Adrenal gland (tissue), 12 donors: ENCODE results near the gene TJP2. TPM values are rescaled to one million over a fixed set of nuclear protein-coding genes. Genes with fewer than 3 reads are reported as not detected.

Experiments
- DNase-seq, 7 donors: peaks; one replicate each; pipeline ENCODE4 v3.0.0-alpha.2; 2019 to 2020
- H3K27ac ChIP-seq, 5 donors: fragments of 200-600 bp; sonication (generic) in 4 of 5; 1 replicate in 3 of 5; 2 replicates in 2 of 5; pipeline versions ENCODE4 v1.5.1 to v1.8.0; 2016 to 2020; ENCODE audit warnings: mild to moderate bottlenecking in 1 of 5
- H3K27me3 ChIP-seq: fragments of 200-600 bp; 2 replicates; pipeline ENCODE4 v1.8.0; 2021
- H3K36me3 ChIP-seq, 2 donors: fragments of 200-600 bp; replicated peaks in 1 of 2; 1 replicate in 1 of 2; 2 replicates in 1 of 2; pipeline versions ENCODE4 v1.5.1 to v1.8.0; 2018 to 2022
- H3K4me1 ChIP-seq, 2 donors: fragments of 200-600 bp; replicated peaks in 1 of 2; 1 replicate in 1 of 2; 2 replicates in 1 of 2; pipeline versions ENCODE4 v1.5.1 to v1.8.0; 2018 to 2021
- H3K4me3 ChIP-seq, 4 donors: fragments of 200-600 bp; sonication (generic) in 3 of 4; one replicate each; pipeline ENCODE4 v1.5.1; 2016 to 2018
- H3K9me3 ChIP-seq, 3 donors: fragments of 200-600 bp; sonication (generic) in 1 of 3; replicated peaks in 1 of 3; 1 replicate in 2 of 3; 2 replicates in 1 of 3; pipeline versions ENCODE4 v1.5.1 to v1.8.0; 2016 to 2021
- POLR2A ChIP-seq, 2 donors: fragments of 450-650 bp; IDR thresholded peaks; one replicate each; pipeline ENCODE4 v1.6.1; 2017; ENCODE audit warnings: antibody characterized with exemption in 2 of 2, mild to moderate bottlenecking in 2 of 2, moderate library complexity in 1 of 2
- WGBS, 4 donors: extraction: QIAGEN DNeasy Blood & Tissue Kit in 2 of 4; methylation state at CpG; one replicate each; pipeline versions ENCODE4 v1.1.5 to v1.1.7; 2013 to 2017; 5-methylcytosine and 5-hydroxymethylcytosine counted together
- intact Hi-C, 2 donors: fragments of 100-400 bp; cut with DNase I; formaldehyde crosslinking; loops; one replicate each; pipeline versions ENCODE4 v1.14.1 to v1.15.0; 2022 to 2023
- polyA plus RNA-seq, 3 donors: library from polyadenylated mRNA; stranded (reverse); fragments of 200-250 nt in 2 of 3; fragments of 350-450 nt in 1 of 3; fragmentation: Illumina TruSeq in 1 of 3; extraction: RNeasy Lipid Tissue Mini Kit (QIAGEN cat#74804) in 1 of 3; gene quantifications; one replicate each; pipeline ENCODE4 v1.2.3, GENCODE V29; 2013 to 2014
- total RNA-seq, 9 donors: library from RNA; depleted of rRNA in 4 of 9; stranded (reverse); fragments of >200 nt in 4 of 9; fragments of 120-200 nt in 1 of 9; fragmentation: NEBNext Ultra II Directional in 1 of 9; extraction: Animal tissue kit (Norgen Biotek cat#: 25700) in 1 of 9; gene quantifications; one replicate each; pipeline versions ENCODE4 v1.1.0 to v1.2.4, GENCODE V29; 2013 to 2023
- TF ChIP-seq, protein P1 (sequence below), 6 experiments: fragments of 450-650 bp in 4 of 6; fragments of 200-600 bp in 2 of 6; sonication (generic) in 1 of 6; IDR thresholded peaks; 1 replicate in 5 of 6; 2 replicates in 1 of 6; pipeline versions ENCODE4 v1.5.1 to v1.8.0; 2016 to 2021; ENCODE audit warnings: antibody characterized with exemption in 6 of 6, mild to moderate bottlenecking in 2 of 6, moderate library complexity in 1 of 6
- donor health status: healthy with polysubstance abuse.
- donor health status: Bipolar disorder and iron deficiency.
- donor health status: DM: yes; HTN: yes; CAD: no.
- donor health status: DM: no; HTN: no; CAD: no.
- donor health status: DM: no; HTN: no; CAD: no.
- donor health status: DM: yes; HTN: yes; CAD: no.

The TJP2 gene
- total and polyA plus RNA-seq, 12 donors, result 14.5 to 108 (median 30.2) TPM

DNA sequence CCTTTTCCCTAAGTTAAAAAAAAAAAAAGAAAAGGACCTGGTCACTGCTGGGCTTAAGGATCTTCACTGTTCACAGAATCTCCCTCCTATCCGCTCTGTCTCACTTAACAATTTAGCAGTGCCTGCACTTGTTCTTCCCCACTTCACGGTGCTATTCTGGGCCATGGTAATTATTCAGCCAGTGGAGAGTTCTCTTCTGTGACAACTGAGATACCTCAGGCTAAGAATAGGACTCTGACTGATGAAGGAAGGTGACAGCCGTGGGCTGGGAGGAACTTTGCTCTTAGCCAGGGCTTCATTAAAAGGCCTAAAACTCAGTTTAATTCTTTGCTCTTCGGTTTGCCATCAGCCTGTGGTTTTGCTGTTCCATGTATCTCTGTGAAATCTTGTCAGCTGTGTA, 99.1 kb downstream of the TJP2 start:
- Histone ChIP-seq H3K4me1 (no peaks in the 10 kb centered on the region), H3K27me3 (no peaks in the 10 kb centered on the region), H3K9me3 (no peaks in the 10 kb centered on the region), H3K27ac (no peak overlapping the region), H3K36me3 (no peaks in the 10 kb centered on the region), H3K4me3 (no peak overlapping the region)
- WGBS, 4 donors, result 60 to 82% (median 77%) methylated on average over 3 to 4 of the region's 4 CpGs
- intact Hi-C loops, result no loop called here
- DNase-seq, result no peak
- TF ChIP-seq POLR2A (IDR thresholded peaks at IDR 0.05), result no peak
- TF ChIP-seq, protein P1, sequence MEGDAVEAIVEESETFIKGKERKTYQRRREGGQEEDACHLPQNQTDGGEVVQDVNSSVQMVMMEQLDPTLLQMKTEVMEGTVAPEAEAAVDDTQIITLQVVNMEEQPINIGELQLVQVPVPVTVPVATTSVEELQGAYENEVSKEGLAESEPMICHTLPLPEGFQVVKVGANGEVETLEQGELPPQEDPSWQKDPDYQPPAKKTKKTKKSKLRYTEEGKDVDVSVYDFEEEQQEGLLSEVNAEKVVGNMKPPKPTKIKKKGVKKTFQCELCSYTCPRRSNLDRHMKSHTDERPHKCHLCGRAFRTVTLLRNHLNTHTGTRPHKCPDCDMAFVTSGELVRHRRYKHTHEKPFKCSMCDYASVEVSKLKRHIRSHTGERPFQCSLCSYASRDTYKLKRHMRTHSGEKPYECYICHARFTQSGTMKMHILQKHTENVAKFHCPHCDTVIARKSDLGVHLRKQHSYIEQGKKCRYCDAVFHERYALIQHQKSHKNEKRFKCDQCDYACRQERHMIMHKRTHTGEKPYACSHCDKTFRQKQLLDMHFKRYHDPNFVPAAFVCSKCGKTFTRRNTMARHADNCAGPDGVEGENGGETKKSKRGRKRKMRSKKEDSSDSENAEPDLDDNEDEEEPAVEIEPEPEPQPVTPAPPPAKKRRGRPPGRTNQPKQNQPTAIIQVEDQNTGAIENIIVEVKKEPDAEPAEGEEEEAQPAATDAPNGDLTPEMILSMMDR (IDR thresholded peaks at IDR 0.05), result no peak

DNA sequence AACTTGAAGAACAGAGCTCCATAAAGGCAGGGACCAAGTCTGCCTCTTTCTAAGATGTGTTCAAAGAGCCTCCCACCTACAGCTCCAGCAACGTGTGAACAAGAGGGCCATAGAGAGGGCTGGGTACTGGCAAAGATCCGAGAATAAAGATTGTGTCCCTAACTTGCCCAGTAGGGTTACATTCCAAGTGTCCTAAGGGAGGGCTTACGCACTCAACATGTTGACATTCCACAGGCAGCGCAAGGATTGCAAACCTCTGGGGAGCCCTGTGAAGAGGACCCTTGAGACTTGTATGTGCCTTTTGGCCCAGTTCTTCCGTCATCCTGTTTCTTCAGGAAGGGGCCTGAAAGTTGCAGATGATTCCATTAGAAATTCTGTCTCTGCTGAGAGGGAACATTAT, 102.7 kb downstream of the TJP2 start:
- TF ChIP-seq POLR2A (IDR thresholded peaks at IDR 0.05), result no peak
- TF ChIP-seq, protein P1 (IDR thresholded peaks at IDR 0.05), result no peak
- Histone ChIP-seq H3K36me3 (no peaks in the 10 kb centered on the region), H3K9me3 (no peaks in the 10 kb centered on the region), H3K27ac (no peak overlapping the region), H3K4me3 (no peak overlapping the region), H3K4me1 (no peaks in the 10 kb centered on the region), H3K27me3 (no peaks in the 10 kb centered on the region)
- intact Hi-C loops, result no loop called here
- 67 to 81% (median 75%) methylated on average over 5 of the region's 5 CpGs for WGBS, 4 donors
- no peak for DNase-seq

DNA sequence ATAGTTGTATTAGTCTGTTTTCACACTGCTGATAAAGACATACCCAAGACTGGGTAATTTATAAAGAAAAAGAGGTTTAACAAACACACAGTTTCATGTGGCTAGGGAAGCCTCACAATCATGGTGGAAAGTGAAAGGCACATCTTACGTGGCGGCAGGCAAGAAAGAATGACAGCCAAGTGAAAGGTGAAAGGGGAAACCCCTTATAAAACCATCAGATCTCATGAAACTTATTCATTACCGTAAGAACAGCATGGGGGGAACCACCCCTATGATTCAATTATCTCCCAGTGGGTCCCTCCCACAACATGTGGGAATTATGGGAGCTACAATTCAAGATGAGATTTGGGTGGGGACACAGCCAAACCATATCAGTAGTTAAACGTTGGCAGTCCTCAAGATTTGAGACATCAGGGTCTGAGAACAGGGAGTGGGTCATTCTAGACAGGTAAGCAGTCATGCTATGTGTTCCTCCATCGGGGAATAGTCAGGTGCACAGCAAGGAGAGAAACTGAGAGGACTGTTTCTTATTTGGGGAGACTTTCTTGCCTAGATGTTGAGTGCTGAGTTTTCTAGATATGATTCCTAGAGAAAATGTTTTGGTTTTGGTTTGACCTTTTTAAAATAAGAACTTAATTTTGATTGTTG, 105.1 kb downstream of the TJP2 start:
- no peak overlapping the region for H3K4me3 ChIP-seq
- no peaks in the 10 kb centered on the region for H3K9me3 ChIP-seq
- no peak for DNase-seq
- H3K36me3 ChIP-seq, result no peaks in the 10 kb centered on the region
- no peaks in the 10 kb centered on the region for H3K4me1 ChIP-seq
- no peak for TF ChIP-seq POLR2A (IDR thresholded peaks at IDR 0.05)
- TF ChIP-seq, protein P1 (IDR thresholded peaks at IDR 0.05), result no peak
- intact Hi-C loops, result no loop called here
- H3K27me3 ChIP-seq, result no peaks in the 10 kb centered on the region
- WGBS, 4 donors, result 77 to 88% (median 82%) methylated on average over 5 of the region's 5 CpGs
- no peak overlapping the region for H3K27ac ChIP-seq

DNA sequence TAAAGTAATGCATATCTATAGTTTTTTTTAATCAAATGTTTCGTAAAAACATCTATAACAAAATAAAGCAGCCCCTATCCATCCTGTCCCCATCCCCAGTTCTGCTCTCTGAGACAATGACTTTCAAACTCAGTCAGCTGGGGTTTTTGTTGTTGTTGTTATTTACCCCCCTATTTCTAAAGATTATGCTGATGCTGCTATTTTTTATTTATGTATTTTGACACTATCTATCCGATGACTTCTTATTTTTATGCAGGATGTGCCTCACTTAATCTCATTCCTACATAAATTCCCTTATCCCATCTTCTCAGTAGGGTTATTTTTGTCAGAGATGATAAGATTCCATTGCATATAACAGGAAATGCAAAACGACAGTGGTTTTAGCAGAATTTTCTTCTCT, 105.7 kb downstream of the TJP2 start:
- TF ChIP-seq POLR2A (IDR thresholded peaks at IDR 0.05), result no peak
- TF ChIP-seq, protein P1 (IDR thresholded peaks at IDR 0.05), result no peak
- Histone ChIP-seq H3K4me1 (no peaks in the 10 kb centered on the region), H3K27me3 (no peaks in the 10 kb centered on the region), H3K4me3 (no peak overlapping the region), H3K9me3 (no peaks in the 10 kb centered on the region), H3K27ac (no peak overlapping the region), H3K36me3 (no peaks in the 10 kb centered on the region)
- intact Hi-C loops, result no loop called here
- DNase-seq, result no peak
- WGBS, 4 donors, result 17 to 50% (median 33%) methylated on average over 3 of the region's 3 CpGs
